Activated CD8-positive, alpha-beta T cell treated with anti-CD3 and anti-CD28 coated beads, Interleukin-2, amount 10 ng/mL, durations not matched to agents 7 days and 5 days (primary cell): ENCODE data around the gene NEK10. TPM values are rescaled to one million over a fixed set of nuclear protein-coding genes. Genes with fewer than 3 reads are reported as not detected.

Source experiments
- ATAC-seq: fragments of 150-1000 bp; cut with Tn5 transposase; one replicate; pipeline ENCODE4 v1.10.0; 2021; ENCODE audit warnings: moderate library complexity
- CTCF ChIA-PET: fragments of 350-600 bp; sonication (Branson Sonifier 250); formaldehyde crosslinking; loops from one replicate; lab custom pipeline; 2021; ENCODE audit warnings: antibody characterized with exemption; lab: Charles Lee
- POLR2A ChIA-PET: fragments of 350-600 bp; sonication (Branson Sonifier 250); formaldehyde crosslinking; loops from one replicate; lab custom pipeline; 2021; ENCODE audit warnings: antibody characterized with exemption; lab: Charles Lee
- DNase-seq: peaks from one replicate; pipeline ENCODE4 v3.0.0-alpha.2; 2020
- H3K27ac Mint-ChIP-seq: one replicate; pipeline ENCODE4 v1.8.0; 2021; ENCODE audit warnings: mild to moderate bottlenecking, mixed read lengths
- H3K27me3 Mint-ChIP-seq: one replicate; pipeline ENCODE4 v1.8.0; 2021; ENCODE audit warnings: low read depth, mixed read lengths
- H3K36me3 Mint-ChIP-seq: one replicate; pipeline ENCODE4 v1.8.0; 2021; ENCODE audit warnings: low read depth, mixed read lengths
- H3K4me1 Mint-ChIP-seq: one replicate; pipeline ENCODE4 v1.8.0; 2021; ENCODE audit warnings: low read depth, mixed read lengths
- H3K4me3 Mint-ChIP-seq: one replicate; pipeline ENCODE4 v1.8.0; 2021; ENCODE audit warnings: mild to moderate bottlenecking, mixed read lengths
- H3K9me3 Mint-ChIP-seq: one replicate; pipeline ENCODE4 v1.8.0; 2022; ENCODE audit warnings: mixed read lengths; ENCODE audit not compliant: insufficient read depth
- total RNA-seq, 2 experiments: library from RNA; stranded (reverse); gene quantifications; one replicate each; pipeline ENCODE4 v1.2.3, GENCODE V29; 2021

NEK10 gene
- total RNA-seq, 2 experiments from 2014 or later: 0.74 to 0.81 TPM

GRCh38 chr3:27271890-27272289 lies 97.3 kb downstream of the NEK10 start:
- H3K27me3 Mint-ChIP-seq: no peaks in the 10 kb centered on the region
- POLR2A ChIA-PET: no interaction called here
- no peak for DNase-seq
- H3K27ac Mint-ChIP-seq: no peak overlapping the region
- no peaks in the 10 kb centered on the region for H3K9me3 Mint-ChIP-seq
- CTCF ChIA-PET: no interaction called here
- H3K4me1 Mint-ChIP-seq: no peaks in the 10 kb centered on the region
- no peak for ATAC-seq
- no peak overlapping the region for H3K4me3 Mint-ChIP-seq
- no peaks in the 10 kb centered on the region for H3K36me3 Mint-ChIP-seq

DNA sequence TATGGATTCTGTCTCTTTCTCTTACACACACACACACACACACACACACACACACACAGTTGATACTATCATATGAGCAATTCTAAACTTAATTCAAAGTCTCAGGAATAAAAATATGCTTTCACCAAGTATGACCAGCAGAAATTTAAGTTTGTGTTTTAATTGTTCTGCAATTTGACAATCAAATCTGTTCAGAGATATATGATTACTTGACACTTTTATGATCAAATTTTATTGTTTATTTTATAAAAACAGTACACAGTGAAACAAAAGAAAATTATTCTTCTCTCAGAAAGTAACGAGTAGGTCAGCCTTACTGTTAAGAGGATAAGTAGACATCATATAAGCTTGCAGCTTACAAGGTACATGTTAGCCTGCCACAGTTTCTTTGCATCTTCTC lies 114.3 kb downstream of the NEK10 start:
- Mint-ChIP-seq H3K4me1 (no peaks in the 10 kb centered on the region), H3K27ac (no peak overlapping the region), H3K4me3 (no peak overlapping the region), H3K9me3 (no peaks in the 10 kb centered on the region), H3K36me3 (no peaks in the 10 kb centered on the region), H3K27me3 (no peaks in the 10 kb centered on the region)
- DNase-seq (no peak), ATAC-seq (no peak)
- POLR2A ChIA-PET: no interaction called here
- CTCF ChIA-PET: interaction anchor here (2.1 to 3.0 kb wide), 2 partner anchors 118 to 120 kb away, joined by 5 to 23 read pairs; no protein-coding TSS in a partner anchor

GRCh38 chr3:27253831-27254230 lies 115.4 kb downstream of the NEK10 start:
- Mint-ChIP-seq H3K27me3 (no peaks in the 10 kb centered on the region), H3K4me1 (no peaks in the 10 kb centered on the region), H3K36me3 (no peaks in the 10 kb centered on the region), H3K9me3 (no peaks in the 10 kb centered on the region), H3K27ac (no peak overlapping the region), H3K4me3 (no peak overlapping the region)
- CTCF ChIA-PET: interaction anchor here (1.0 to 3.0 kb wide), 9 partner anchors 9 to 173 kb away, joined by 3 to 23 read pairs (median 4); no protein-coding TSS in a partner anchor
- peak; percentile 73 for ATAC-seq
- peak; percentile 46 for DNase-seq
- POLR2A ChIA-PET: no interaction called here

DNA sequence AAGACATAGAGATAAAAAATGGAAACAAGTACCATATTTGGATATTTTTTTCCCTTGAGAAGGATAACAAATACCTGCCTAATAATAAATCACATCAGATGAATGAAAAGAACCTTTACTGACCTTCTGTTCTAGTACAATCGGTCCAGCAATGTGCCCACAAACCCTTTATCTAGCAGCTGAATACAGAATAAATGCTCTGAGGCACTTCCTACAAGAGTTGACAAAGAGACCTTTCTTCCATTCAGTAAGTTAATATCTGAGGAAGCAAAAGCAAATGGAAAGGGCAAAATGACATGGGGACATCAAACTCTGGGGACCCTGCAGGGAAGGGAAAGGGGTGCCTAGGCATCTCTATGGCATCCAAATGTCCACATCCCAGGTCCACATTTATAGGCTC lies 115.8 kb downstream of the NEK10 start:
- H3K4me3 Mint-ChIP-seq: no peak overlapping the region
- no peaks in the 10 kb centered on the region for H3K4me1 Mint-ChIP-seq
- no peaks in the 10 kb centered on the region for H3K36me3 Mint-ChIP-seq
- H3K27ac Mint-ChIP-seq: no peak overlapping the region
- ChIA-PET CTCF (interaction anchor here (0.8 to 3.0 kb wide), 10 partner anchors 9 to 173 kb away, joined by 3 to 23 read pairs (median 4); no protein-coding TSS in a partner anchor), POLR2A (interaction anchor here (0.5 kb wide), 1 partner anchor 78 kb away, joined by 3 read pairs; no protein-coding TSS in a partner anchor)
- no peaks in the 10 kb centered on the region for H3K9me3 Mint-ChIP-seq
- no peaks in the 10 kb centered on the region for H3K27me3 Mint-ChIP-seq
- DNase-seq (no peak), ATAC-seq (no peak)

DNA sequence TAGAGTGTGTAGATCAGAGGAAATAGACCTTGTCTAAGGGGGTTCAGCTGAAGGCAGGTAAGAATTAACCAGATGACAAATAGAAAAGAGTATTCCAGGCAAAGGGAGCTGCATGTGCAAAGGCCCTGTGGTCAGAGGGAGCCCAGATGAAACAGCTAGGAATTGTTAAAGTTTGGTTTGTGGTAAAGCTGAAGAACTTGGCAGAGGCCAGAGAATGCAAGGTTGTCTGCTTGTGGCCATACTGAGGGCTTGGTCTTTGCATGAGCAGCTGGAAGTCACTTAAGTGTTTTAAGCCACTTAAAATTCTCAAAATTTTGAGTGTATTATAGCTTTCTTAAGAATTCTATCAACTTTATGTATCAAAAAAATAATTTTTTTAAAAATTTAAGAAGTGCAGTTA lies 116.5 kb downstream of the NEK10 start:
- Mint-ChIP-seq H3K4me3 (no peak overlapping the region), H3K9me3 (no peaks in the 10 kb centered on the region), H3K27me3 (no peaks in the 10 kb centered on the region), H3K27ac (no peak overlapping the region), H3K36me3 (no peaks in the 10 kb centered on the region), H3K4me1 (no peaks in the 10 kb centered on the region)
- DNase-seq (no peak), ATAC-seq (no peak)
- POLR2A ChIA-PET: no interaction called here
- CTCF ChIA-PET: interaction anchor here (0.8 to 3.0 kb wide), 2 partner anchors 49 to 118 kb away, joined by 3 to 23 read pairs; no protein-coding TSS in a partner anchor

GRCh38 chr3:27244374-27244773 lies 124.8 kb downstream of the NEK10 start:
- Mint-ChIP-seq H3K4me1 (no peaks in the 10 kb centered on the region), H3K27ac (no peak overlapping the region), H3K9me3 (peaks cover 3% of the 10 kb centered on the region), H3K36me3 (no peaks in the 10 kb centered on the region), H3K27me3 (no peaks in the 10 kb centered on the region), H3K4me3 (no peak overlapping the region)
- ATAC-seq (no peak), DNase-seq (no peak)
- POLR2A ChIA-PET: no interaction called here
- CTCF ChIA-PET: interaction anchor here (1.3 kb wide), 1 partner anchor 9 kb away, joined by 3 read pairs; no protein-coding TSS in a partner anchor

- no peaks in the 10 kb centered on the region for H3K27me3 Mint-ChIP-seq
- no peaks in the 10 kb centered on the region for H3K4me1 Mint-ChIP-seq
- no peak overlapping the region for H3K27ac Mint-ChIP-seq
- H3K4me3 Mint-ChIP-seq: no peak overlapping the region
- no peaks in the 10 kb centered on the region for H3K36me3 Mint-ChIP-seq
- CTCF ChIA-PET: no interaction called here
- POLR2A ChIA-PET: no interaction called here
- DNase-seq (no peak), ATAC-seq (no peak)
- peaks cover 19% of the 10 kb centered on the region for H3K9me3 Mint-ChIP-seq
Observed at GRCh38 chr3:27239951-27240350, 129.2 kb downstream of the NEK10 start.

GRCh38 chr3:27228805-27229204 lies 140.4 kb downstream of the NEK10 start:
- H3K4me3 Mint-ChIP-seq: no peak overlapping the region

GRCh38 chr3:27224197-27224596 lies 145.0 kb downstream of the NEK10 start:
- no peak overlapping the region for H3K27ac Mint-ChIP-seq
- no peak overlapping the region for H3K4me3 Mint-ChIP-seq
- no peaks in the 10 kb centered on the region for H3K9me3 Mint-ChIP-seq
- no peaks in the 10 kb centered on the region for H3K27me3 Mint-ChIP-seq
- ChIA-PET POLR2A (no interaction called here), CTCF (no interaction called here)
- ATAC-seq: no peak
- H3K36me3 Mint-ChIP-seq: no peaks in the 10 kb centered on the region
- no peaks in the 10 kb centered on the region for H3K4me1 Mint-ChIP-seq
- DNase-seq: no peak

More at GRCh38 chr3:27228805-27229204, 140.4 kb downstream of the NEK10 start:
- DNase-seq (no peak), ATAC-seq (no peak)
- ChIA-PET CTCF (no interaction called here), POLR2A (no interaction called here)
- no peak overlapping the region for H3K27ac Mint-ChIP-seq
- no peaks in the 10 kb centered on the region for H3K36me3 Mint-ChIP-seq
- no peaks in the 10 kb centered on the region for H3K4me1 Mint-ChIP-seq
- H3K27me3 Mint-ChIP-seq: no peaks in the 10 kb centered on the region
- no peaks in the 10 kb centered on the region for H3K9me3 Mint-ChIP-seq

DNA sequence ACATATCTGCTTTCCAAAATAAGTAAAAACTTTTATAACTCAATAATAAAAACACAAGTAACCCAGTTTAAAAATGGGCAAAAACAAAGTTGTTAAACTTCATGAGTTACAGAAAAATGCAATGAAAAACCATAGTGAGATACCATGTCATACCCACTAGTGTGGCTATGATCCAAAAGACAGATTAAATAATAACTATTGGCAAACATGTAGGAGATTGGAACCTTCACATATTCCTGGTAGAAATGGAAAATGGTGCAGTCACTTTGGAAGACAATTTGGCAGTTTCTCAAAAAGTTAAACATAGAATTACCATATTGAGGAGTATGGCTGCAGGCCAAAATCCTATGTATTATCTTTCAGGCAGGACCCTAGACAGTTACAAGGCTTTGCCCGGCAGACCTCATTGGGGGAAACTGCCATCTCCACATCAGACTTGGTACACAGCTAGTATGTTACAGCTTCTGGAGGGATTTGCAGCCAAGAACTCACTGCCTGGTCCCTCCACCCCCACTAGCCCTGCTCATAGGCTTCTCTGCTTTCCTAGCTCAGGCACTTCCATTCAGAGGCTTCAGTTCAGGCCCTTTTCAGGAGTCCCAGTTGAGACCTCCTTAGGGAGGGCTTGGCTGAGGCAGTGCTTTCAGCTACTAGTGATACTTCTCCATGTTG lies 147.8 kb downstream of the NEK10 start:
- Mint-ChIP-seq H3K27me3 (no peaks in the 10 kb centered on the region), H3K4me3 (no peak overlapping the region), H3K4me1 (no peaks in the 10 kb centered on the region), H3K36me3 (no peaks in the 10 kb centered on the region), H3K9me3 (no peaks in the 10 kb centered on the region), H3K27ac (no peak overlapping the region)
- no peak for ATAC-seq
- ChIA-PET POLR2A (no interaction called here), CTCF (no interaction called here)
- no peak for DNase-seq

DNA sequence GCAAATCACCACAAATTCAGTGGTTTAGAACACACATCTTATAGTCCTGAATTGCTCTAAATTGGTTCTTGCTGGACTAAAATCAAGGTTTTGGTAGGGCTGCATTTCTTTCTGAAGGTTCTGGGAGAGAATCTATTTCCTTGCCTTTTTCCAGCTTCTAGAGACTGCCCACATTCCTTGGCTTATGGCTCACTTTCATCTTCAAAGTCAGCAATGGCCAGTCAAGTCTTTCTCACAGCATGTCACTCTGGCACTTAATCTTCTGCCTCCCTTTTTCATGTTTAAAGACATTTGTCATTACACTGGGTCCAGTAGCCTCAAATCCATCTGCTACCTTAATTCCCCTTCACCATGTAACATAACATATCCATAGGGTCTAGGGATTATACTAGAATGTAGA lies 149.0 kb downstream of the NEK10 start:
- ATAC-seq (no peak), DNase-seq (no peak)
- ChIA-PET CTCF (no interaction called here), POLR2A (no interaction called here)
- no peaks in the 10 kb centered on the region for H3K9me3 Mint-ChIP-seq
- H3K27ac Mint-ChIP-seq: no peak overlapping the region
- H3K27me3 Mint-ChIP-seq: no peaks in the 10 kb centered on the region
- no peak overlapping the region for H3K4me3 Mint-ChIP-seq
- H3K36me3 Mint-ChIP-seq: no peaks in the 10 kb centered on the region
- H3K4me1 Mint-ChIP-seq: no peaks in the 10 kb centered on the region

DNA sequence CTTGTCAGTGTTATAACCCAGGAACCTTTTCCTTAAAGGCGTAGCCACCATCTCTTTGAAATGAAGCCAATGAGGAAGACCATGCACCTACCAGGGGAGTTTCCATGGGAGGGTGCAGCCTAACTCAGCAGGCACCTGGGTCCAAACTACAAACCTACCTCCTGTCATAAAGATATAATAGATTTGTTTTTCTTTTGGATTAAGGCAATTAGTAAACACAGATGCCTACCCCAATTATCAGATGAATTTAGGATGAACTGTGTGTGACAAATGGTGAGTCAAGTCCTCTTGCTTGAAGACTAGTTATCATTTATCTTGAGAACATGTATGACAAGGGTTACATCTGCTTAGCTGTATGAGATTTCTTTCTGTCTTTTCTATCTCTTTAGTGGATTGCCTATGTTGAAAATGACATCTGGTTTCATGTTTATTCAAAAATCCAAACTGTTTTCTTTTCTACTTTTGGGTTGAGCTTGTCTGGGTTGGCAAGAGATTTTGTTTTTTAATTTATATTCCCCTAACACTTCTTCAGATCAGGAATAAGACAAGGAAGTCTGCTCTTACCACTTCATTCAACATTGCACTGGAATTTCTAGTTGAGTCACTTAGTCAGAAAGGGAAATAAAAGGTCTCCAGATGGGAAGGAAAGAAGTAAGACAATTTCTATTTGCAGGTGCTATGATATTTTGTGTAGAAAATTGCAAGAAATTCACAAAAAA lies 149.9 kb downstream of the NEK10 start:
- ATAC-seq (no peak), DNase-seq (no peak)
- Mint-ChIP-seq H3K27ac (no peak overlapping the region), H3K27me3 (no peaks in the 10 kb centered on the region), H3K4me3 (no peak overlapping the region), H3K9me3 (no peaks in the 10 kb centered on the region), H3K4me1 (no peaks in the 10 kb centered on the region), H3K36me3 (no peaks in the 10 kb centered on the region)
- ChIA-PET CTCF (no interaction called here), POLR2A (no interaction called here)
